ENCODE results near the gene SPOP. TPM values are rescaled to one million over a fixed set of nuclear protein-coding genes. Genes with fewer than 3 reads are reported as not detected.

SPOP gene
- total and polyA plus RNA-seq, 11 donors: 28.5 to 96.1 (median 60.4) TPM

GRCh38 chr17:49681106-49681979, 3.4 kb upstream of the SPOP start:
- TF ChIP-seq CTCF (IDR thresholded peaks at IDR 0.05): no peak
- TF ChIP-seq POLR2A (IDR thresholded peaks at IDR 0.05): no peak
- ATAC-seq (no peak), DNase-seq (no peak)
- H3K4me1 ChIP-seq: peaks cover 0 to 27% (median 8%) of the 10 kb centered on the region in 12 donors
- WGBS, 4 donors: 69 to 75% (median 71%) methylated on average over 9 of the region's 9 CpGs
- H3K9me3 ChIP-seq: no peaks in the 10 kb centered on the region
- intact Hi-C loops (cut with DNase I): no loop called here
- no peaks in the 10 kb centered on the region for H3K36me3 ChIP-seq
- H3K4me3 ChIP-seq: no peak overlapping the region
- H3K27me3 ChIP-seq: no peaks in the 10 kb centered on the region
- peak overlapping the region in 2 of 12 donors; percentile 11 to 52 for H3K27ac ChIP-seq

GRCh38 chr17:49680314-49680713, 2.4 kb upstream of the SPOP start:
- ATAC-seq (no peak), DNase-seq (no peak)

GRCh38 chr17:49677134-49677932, 564 bp downstream of the SPOP start:
- Histone ChIP-seq H3K27me3 (no peaks in the 10 kb centered on the region), H3K27ac (peak overlapping the region; percentile 90 to 99 (median 97)), H3K4me3 (peak overlapping the region; percentile 33 to 89 (median 76)), H3K4me1 (peaks cover 0 to 66% (median 39%) of the 10 kb centered on the region in 12 donors), H3K36me3 (peaks cover 0 to 27% (median 7%) of the 10 kb centered on the region in 9 donors), H3K9me3 (no peaks in the 10 kb centered on the region)
- 0 to 1% (median 1%) methylated on average over 28 to 34 of the region's 34 CpGs for WGBS, 4 donors
- DNase-seq (peak; percentile 97 to 99 (median 98)), ATAC-seq (peak; percentile 80 to 89 (median 80))
- intact Hi-C loops (cut with DNase I): loop anchor here in 9 of 10 donors (2.0 to 10.0 kb wide), 6 partner anchors 35 to 63 kb away; no protein-coding TSS in a partner anchor
- TF ChIP-seq CTCF (IDR thresholded peaks at IDR 0.05) (peak in 3 of 12 donors; percentile 23 to 30 (median 26)), POLR2A (IDR thresholded peaks at IDR 0.05) (no peak)

More at GRCh38 chr17:49680314-49680713, 2.4 kb upstream of the SPOP start:
- H3K27ac ChIP-seq: peak overlapping the region in 1 of 12 donors; percentile 17
- TF ChIP-seq POLR2A (IDR thresholded peaks at IDR 0.05): no peak
- no peak for TF ChIP-seq CTCF (IDR thresholded peaks at IDR 0.05)
- H3K9me3 ChIP-seq: no peaks in the 10 kb centered on the region
- H3K4me1 ChIP-seq: peaks cover 0 to 38% (median 18%) of the 10 kb centered on the region in 12 donors
- 64 to 76% (median 70%) methylated on average over 6 of the region's 6 CpGs for WGBS, 4 donors
- H3K4me3 ChIP-seq: no peak overlapping the region
- intact Hi-C loops (cut with DNase I): no loop called here
- no peaks in the 10 kb centered on the region for H3K27me3 ChIP-seq
- peaks cover 0 to 5% (median 0%) of the 10 kb centered on the region in 9 donors for H3K36me3 ChIP-seq
